Stimulated activated CD8-positive, alpha-beta memory T cell treated with anti-CD3 and anti-CD28 coated beads, Interleukin-4, amount 100 ng/mL, for 24 hours (primary cell): ENCODE data around the gene MTFR1L.

ENCODE experiments used
- DNase-seq: peaks from one replicate; pipeline ENCODE4 v3.0.0-alpha.2; 2020; ENCODE audit warnings: low read depth

MTFR1L gene

DNA sequence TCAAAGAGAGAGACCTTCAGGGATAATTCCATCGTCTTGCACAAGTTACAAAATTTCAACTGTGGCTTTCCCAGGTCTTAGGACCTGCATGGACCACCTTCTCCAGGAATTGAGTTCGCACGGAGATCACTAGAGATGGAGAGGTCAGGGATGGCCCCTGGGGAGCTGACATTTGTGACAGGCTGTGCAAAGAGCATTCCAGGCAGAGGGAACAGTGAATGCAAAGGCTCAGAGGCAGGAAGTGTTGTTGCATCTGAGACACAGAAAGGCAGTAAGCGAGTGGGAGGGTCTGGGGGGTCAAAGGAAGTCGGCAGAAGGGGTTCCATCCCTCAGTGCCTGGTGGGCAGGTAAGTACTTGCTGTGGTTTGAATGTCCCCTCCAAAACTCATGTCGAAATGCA, 29.3 kb upstream of the MTFR1L start:
- DNase-seq: no peak

- no peak for DNase-seq
These were observed 27.6 kb upstream of the MTFR1L start for GRCh38 chr1:25792115-25792514.

- no peak for DNase-seq
These were observed 26.1 kb upstream of the MTFR1L start for GRCh38 chr1:25793585-25794170.

DNA sequence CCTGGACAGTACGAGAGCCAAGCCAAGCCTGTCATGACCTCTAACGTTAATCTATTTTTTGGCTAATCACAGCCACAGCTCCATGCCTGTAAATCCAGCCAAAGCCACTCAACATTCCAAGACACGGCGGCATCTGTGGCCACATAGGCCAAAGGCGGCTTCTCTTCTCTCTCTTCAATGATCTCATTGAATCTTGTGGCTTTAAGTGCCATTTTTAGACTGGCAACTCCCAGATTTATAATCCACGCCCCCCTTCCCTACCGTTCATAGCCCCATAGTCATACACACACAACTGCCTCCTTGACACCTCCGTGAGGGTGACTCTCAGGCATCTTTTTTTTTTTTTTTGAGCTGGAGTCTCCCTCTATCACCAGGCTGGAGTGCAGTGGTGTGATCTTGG, 25.4 kb upstream of the MTFR1L start:
- DNase-seq: no peak

DNA sequence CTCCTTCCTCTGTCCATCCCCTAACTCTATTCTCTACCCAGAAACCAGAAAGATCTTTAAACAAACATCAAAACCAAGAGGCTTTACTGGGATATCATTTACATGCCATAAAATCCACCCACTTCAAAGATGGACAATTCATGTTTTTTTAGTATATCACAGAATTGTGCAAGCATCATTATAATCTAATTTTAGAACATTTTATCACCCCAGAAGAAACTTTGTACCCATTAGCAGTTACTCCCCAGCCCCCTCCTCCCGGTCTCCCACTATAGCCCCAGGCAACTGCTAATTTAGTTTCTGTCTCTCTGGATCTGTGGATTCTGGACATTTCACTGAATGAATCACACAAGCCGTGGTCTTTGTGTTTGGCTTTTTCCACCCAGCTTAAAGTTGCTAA, 24.5 kb upstream of the MTFR1L start:
- no peak for DNase-seq

DNA sequence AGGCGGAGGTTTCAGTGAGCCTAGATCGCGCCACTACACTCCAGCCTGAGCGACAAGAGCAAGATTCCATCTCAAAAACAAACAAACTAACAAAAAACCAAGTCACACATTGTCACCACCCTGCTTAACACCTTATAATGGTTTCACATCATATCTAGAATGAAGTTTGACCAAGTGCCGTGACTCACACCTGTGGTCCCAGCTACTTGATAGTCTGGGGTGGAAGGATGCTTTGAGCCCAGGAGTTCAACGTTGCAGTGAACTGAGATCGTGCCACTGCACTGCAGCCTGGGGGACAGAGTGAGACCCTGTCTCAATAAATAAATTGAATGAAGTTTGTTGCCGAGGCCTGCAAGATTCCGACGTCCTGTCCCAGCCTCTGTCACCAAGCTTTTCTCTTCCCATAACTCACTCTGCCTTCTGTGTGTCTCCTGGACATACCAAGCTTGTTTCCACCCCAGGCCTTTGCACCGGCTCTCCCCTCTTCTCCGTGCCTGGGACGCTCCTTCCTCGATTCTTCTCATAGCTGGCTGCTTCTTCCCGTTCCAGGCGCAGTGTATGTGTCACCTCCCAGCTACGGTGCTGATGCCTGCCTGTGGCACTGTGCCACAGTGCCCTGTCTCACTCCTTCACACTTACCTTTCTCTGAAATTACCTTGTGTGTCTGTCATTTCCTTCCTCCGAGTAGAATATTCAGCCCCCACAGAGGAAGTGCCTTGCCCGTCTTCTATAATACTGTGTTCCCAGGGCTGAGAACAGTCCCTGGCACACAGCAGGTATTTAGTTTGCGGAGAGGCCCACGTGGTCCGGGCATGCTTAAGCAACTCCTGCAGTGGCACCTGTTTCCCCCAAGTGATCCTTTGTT, 23.6 kb upstream of the MTFR1L start:
- peak; percentile 14 for DNase-seq

DNA sequence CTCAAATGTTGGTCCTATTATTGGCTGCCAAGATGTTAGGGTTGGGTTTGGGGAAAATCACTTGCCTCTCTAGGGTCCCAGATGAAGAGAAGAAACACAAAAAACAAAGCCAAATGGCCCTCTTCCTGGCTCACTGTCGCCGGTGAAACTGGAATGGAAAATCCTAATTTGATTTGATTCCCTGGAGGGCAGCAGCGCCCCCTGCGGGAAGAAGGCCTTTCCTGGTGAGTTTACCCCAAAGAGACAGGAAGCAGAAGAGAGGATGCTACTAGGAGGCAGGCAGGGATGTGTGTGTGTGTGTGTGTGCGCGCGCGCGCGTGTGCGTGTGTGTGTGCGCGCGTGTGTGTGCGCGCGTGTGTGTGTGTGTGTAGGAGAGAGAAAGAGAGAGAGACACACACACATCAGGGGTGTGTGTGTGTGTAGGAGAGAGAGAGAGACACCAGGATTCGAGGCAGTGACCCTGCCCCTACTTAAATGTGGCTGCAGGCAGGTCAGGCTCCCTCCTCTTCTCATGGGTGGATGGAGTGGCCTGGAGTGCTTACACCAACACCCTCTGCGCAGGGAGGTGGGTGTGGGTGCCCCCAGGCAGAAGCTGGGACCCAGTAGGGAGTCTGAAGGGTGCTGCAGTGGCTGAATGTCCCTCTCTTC, 22.8 kb upstream of the MTFR1L start:
- DNase-seq: peak; percentile 72

GRCh38 chr1:25797939-25798338, 21.8 kb upstream of the MTFR1L start:
- no peak for DNase-seq

- no peak for DNase-seq
These were observed 20.9 kb upstream of the MTFR1L start for GRCh38 chr1:25798666-25799351.

DNA sequence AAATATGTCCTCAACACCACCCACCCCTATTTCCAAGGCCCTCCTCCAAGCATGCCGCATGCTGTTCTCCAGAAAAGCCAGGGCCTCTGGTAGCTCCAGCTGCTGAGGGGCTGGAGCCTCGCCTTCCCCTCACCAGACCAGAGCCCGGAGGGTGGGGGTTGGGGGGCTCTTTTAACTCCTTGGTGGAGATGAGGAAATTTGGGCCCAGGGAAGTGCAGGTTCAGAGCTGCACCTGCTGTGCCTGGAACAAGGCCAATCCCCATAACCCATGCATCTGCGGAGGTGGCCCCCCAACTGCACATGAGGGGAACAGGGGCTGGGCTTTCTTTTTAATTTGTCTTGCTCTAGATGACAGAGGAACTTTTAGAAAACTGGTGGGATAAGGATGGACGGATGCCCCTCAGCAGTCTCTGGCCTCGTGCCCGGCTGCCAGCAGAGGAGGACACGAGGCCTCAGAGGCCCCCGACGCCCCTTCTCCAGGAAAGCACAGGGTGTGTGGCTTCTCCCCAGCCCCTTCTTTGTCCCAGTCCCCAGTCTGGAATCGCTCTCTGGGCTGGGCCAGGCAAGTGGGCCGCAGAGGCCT, 20.3 kb upstream of the MTFR1L start:
- no peak for DNase-seq

GRCh38 chr1:25799935-25800702, 19.6 kb upstream of the MTFR1L start, which contains the start of gene SELENON:
TSS of gene SELENON (plus strand) at chr1:25800193. CDS start at chr1:25800231, 38 bp downstream.
- DNase-seq: no peak

DNA sequence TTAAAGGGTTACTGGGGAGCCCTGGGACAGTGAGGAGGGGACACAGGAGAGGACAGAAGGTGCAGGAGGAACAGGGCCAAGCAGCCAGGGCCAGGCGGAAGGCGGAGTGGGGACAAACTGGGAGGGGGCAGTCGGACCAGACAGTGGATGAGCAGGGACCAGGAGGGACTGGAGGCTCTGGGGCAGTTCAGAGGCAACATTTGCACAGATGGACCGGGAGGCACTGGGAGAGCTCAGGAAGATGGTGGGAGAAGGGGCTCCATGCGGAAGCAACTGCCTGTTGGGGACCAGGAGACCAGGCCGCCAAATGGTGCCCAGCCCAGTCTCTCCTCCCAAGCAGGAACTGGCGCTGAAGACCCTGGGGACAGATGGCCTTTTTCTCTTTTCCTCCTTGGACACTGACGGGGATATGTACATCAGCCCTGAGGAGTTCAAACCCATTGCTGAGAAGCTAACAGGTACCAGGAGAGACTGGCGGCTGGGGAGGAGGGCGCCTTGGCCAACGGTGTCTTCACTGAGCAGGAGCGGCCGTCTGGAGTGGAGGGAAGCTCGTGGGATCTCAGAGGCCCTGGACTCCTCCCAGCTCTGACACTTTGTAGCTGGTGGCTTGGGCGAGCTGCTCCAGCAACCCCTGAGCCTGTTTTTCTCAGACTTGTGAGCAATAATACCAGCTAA, 18.9 kb upstream of the MTFR1L start:
- no peak for DNase-seq

GRCh38 chr1:25802915-25803314, 16.8 kb upstream of the MTFR1L start:
- no peak for DNase-seq

- DNase-seq: no peak
These were observed 16.4 kb upstream of the MTFR1L start for GRCh38 chr1:25803368-25803767.

GRCh38 chr1:25804244-25804963, 15.3 kb upstream of the MTFR1L start:
- DNase-seq: no peak

DNA sequence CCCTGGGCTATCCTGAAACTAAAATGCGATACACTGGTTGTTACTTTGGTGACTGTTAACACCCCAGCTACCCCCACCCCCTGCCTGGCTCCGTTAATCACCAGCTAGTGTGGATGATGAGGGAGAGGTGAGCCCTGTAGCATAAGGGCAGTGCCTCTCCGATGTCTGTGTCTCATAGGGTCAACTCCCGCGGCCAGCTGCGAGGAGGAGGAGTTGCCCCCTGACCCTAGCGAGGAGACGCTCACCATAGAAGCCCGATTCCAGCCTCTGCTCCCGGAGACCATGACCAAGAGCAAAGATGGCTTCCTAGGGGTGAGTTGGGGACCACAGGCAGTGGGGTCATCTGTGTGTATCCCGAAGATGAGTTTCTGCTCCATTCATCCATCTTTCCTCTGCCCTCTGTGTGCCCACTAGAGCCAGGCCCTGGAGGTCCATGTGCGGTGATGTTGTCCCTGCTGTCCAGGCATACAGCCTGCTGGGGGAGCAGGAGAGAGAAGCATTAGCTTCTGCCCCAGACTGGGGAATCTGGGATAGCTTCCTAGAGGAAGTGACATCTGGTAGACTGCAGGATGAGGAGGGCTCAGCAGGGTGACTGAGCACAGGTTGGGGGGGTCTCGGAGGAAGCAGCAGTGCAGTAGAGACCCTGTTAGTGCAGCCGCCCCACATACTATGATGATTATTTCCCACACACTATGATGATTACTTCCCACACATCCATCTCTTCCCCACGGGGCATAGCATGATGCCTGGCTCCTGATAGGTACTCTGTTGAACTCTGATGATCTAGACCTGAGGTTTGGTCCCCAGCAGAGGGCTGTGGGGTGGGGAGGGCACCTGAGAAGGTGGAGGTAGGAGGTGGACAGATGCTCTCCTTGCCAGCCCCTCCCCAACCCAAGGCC, 14.5 kb upstream of the MTFR1L start:
- no peak for DNase-seq

- no peak for DNase-seq
These were observed 13.9 kb upstream of the MTFR1L start for GRCh38 chr1:25805863-25806225.

GRCh38 chr1:25806418-25806817, 13.3 kb upstream of the MTFR1L start:
- DNase-seq: no peak
